GM21529 (cell line): ENCODE results near the gene DIP2B.
"Not testable (repeated sequence)": the region's sequence is repeated elsewhere in the genome, so short reads cannot be mapped to it uniquely, and the experiment has no call there.

Experiments
- ATAC-seq: cut with Tn5 transposase; IDR thresholded peaks from one replicate; pipeline ENCODE4 v1.9.1; 2021; ENCODE audit not compliant: unreplicated experiment

The DIP2B gene

GRCh38 chr12:50550530-50551223 lies 45.9 kb downstream of the DIP2B start:
- ATAC-seq, result no peak

GRCh38 chr12:50551866-50552265 lies 47.1 kb downstream of the DIP2B start:
- no peak for ATAC-seq

GRCh38 chr12:50554651-50555050 lies 49.9 kb downstream of the DIP2B start:
- ATAC-seq, result no peak

GRCh38 chr12:50555471-50555885 lies 50.7 kb downstream of the DIP2B start:
- no peak for ATAC-seq

- ATAC-seq, result no peak
These were observed 51.5 kb downstream of the DIP2B start for GRCh38 chr12:50556273-50556672.

GRCh38 chr12:50556796-50557195 lies 52.0 kb downstream of the DIP2B start:
- ATAC-seq, result not testable (repeated sequence)

GRCh38 chr12:50557421-50557820 lies 52.6 kb downstream of the DIP2B start:
- ATAC-seq, result no peak

- ATAC-seq, result no peak
These were observed 54.2 kb downstream of the DIP2B start for GRCh38 chr12:50558970-50559369.

- no peak for ATAC-seq
These were observed 58.0 kb downstream of the DIP2B start for GRCh38 chr12:50562520-50563433.

- ATAC-seq, result no peak
These were observed 58.6 kb downstream of the DIP2B start for GRCh38 chr12:50563434-50563787.

- ATAC-seq, result no peak
These were observed 59.6 kb downstream of the DIP2B start for GRCh38 chr12:50564237-50564947.

- ATAC-seq, result no peak
These were observed 60.1 kb downstream of the DIP2B start for GRCh38 chr12:50564948-50565297.

GRCh38 chr12:50566066-50566465 lies 61.3 kb downstream of the DIP2B start:
- ATAC-seq, result no peak

- no peak for ATAC-seq
These were observed 63.1 kb downstream of the DIP2B start for GRCh38 chr12:50567926-50568325.

- ATAC-seq, result no peak
These were observed 63.7 kb downstream of the DIP2B start for GRCh38 chr12:50568338-50569091.

- ATAC-seq, result no peak
These were observed 64.5 kb downstream of the DIP2B start for GRCh38 chr12:50569321-50569720.

GRCh38 chr12:50569876-50570275 lies 65.1 kb downstream of the DIP2B start:
- no peak for ATAC-seq

- ATAC-seq, result no peak
These were observed 67.0 kb downstream of the DIP2B start for GRCh38 chr12:50571786-50572185.

- no peak for ATAC-seq
These were observed 67.5 kb downstream of the DIP2B start for GRCh38 chr12:50572287-50572686.

- no peak for ATAC-seq
These were observed 68.0 kb downstream of the DIP2B start for GRCh38 chr12:50572760-50573159.

- no peak for ATAC-seq
These were observed 68.5 kb downstream of the DIP2B start for GRCh38 chr12:50573271-50573670.
